Measurements from ENCODE around the gene APOBEC3B. TPM values are rescaled to one million over a fixed set of nuclear protein-coding genes. Genes with fewer than 3 reads are reported as not detected.
"Not testable (repeated sequence)": the region's sequence is repeated elsewhere in the genome, so short reads cannot be mapped to it uniquely, and the experiment has no call there.

Gene APOBEC3B
- total and polyA plus RNA-seq, 2 of the 8 experiments (the other 6 are each of a cell fraction or from before 2014, with no cell fraction given), result 14.2 to 74.9 TPM

DNA sequence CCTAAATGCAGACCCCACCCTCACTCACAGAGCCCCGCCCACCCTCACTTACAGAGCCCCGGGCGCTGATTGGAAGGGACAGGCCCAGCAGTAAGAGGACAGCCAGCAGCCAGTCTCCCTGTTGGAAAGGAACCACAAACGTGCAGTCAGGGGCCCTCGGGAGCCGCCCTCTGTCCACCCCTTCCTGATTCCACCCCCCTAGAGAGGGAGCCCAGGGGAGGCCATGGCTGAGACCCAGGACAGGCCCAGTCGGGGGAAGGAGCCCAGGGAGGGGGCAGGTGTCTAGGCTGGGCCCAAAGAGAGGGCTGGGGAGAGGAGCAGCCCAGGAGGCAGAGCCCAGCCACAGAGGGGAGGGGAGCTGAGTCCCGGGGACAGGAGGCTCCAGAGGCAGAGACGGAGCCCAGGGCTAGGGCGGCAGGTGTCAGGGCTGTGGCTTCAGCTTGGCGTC, 18.8 kb upstream of the APOBEC3B start:
- H4K5ac ChIP-seq (ENCODE audit: insufficient read length, low read depth, low read length); H3K4me3 ChIP-seq (ENCODE audit: extremely low read depth in 1 of 4, insufficient read depth in 2 of 4, low read depth in 3 of 4, low read length in 4 of 4); H3K14ac ChIP-seq (ENCODE audit: insufficient read length); H3K27ac ChIP-seq (ENCODE audit: low read depth, low read length); H2BK15ac ChIP-seq (ENCODE audit: low read length); H2AFZ ChIP-seq (ENCODE audit: low read length); H4K91ac ChIP-seq (replicated peaks; ENCODE audit: insufficient read length, low read length); H3K79me2 ChIP-seq (ENCODE audit: control insufficient read depth in 1 of 2, insufficient read depth in 2 of 2, low read length in 2 of 2); H3K23ac ChIP-seq (ENCODE audit: insufficient read length); H3K36me3 ChIP-seq (ENCODE audit: control insufficient read depth in 2 of 4, insufficient read depth in 4 of 4, low read length in 3 of 4); H3K4ac ChIP-seq (replicated peaks; ENCODE audit: insufficient read length, low read depth, low read length); H3K9ac ChIP-seq (replicated peaks in 1 of 4; ENCODE audit: extremely low read depth in 1 of 4, low read depth in 3 of 4, low read length in 3 of 4); H4K8ac ChIP-seq (ENCODE audit: extremely low read depth, insufficient read depth, low read length); H2AK5ac ChIP-seq (ENCODE audit: low read depth, low read length); H3K27me3 ChIP-seq (replicated peaks in 1 of 4; ENCODE audit: control insufficient read depth in 3 of 4, extremely low read depth in 1 of 4, insufficient read depth in 3 of 4, low read length in 3 of 4); H3K18ac ChIP-seq (ENCODE audit: extremely low read depth, low read length); H2BK5ac ChIP-seq (ENCODE audit: low read depth, low read length); H2BK12ac ChIP-seq (ENCODE audit: low read depth, low read length); H3K9me3 ChIP-seq (ENCODE audit: insufficient read depth in 2 of 2, low read depth in 1 of 2, low read length in 1 of 2); H2BK20ac ChIP-seq (ENCODE audit: low read length); H2BK120ac ChIP-seq (replicated peaks; ENCODE audit: low read depth, low read length); POLR2A ChIA-PET (ENCODE audit: partially characterized antibody); H3K23me2 ChIP-seq (ENCODE audit: low read depth, low read length); H3K79me1 ChIP-seq (ENCODE audit: low read depth, low read length); H4K20me1 ChIP-seq (replicated peaks in 1 of 2; ENCODE audit: control insufficient read depth in 1 of 2, insufficient read depth in 2 of 2, low read length in 2 of 2); H3K4me2 ChIP-seq (ENCODE audit: insufficient read depth in 1 of 2, low read depth in 2 of 2, low read length in 2 of 2); H3K56ac ChIP-seq (replicated peaks; ENCODE audit: insufficient read length, low read depth, low read length): not testable (repeated sequence)
- H3K4me1 ChIP-seq (replicated peaks in 1 of 4; ENCODE audit: control insufficient read depth in 3 of 4, insufficient read depth in 4 of 4, low read length in 3 of 4), result peaks cover 0 to 10% (median 3%) of the 10 kb centered on the region in 4 experiments; a peak in 5 of 7 replicates
- peak; percentile 19 for FAIRE-seq
- peak in 1 of 2 experiments; percentile 68 for DNase-seq (ENCODE audit: low read depth in 1 of 2, low spot score in 2 of 2)
- CTCF ChIA-PET (ENCODE audit: partially characterized antibody), result interaction anchor here (0.6 to 2.0 kb wide), 2 partner anchors 10 to 151 kb away, joined by 3 to 13 read pairs; no protein-coding TSS in a partner anchor
- 43% methylated on average over 8 of the region's 11 CpGs; no CpG with 5 or more reads in 1 of the 2 experiments for WGBS, 2 experiments (ENCODE audit: extremely low coverage in 1 of 2, insufficient coverage in 1 of 2, insufficient read length in 1 of 2, insufficient replicate concordance in 2 of 2, low coverage in 1 of 2, low lambda C conversion rate in 2 of 2, missing lambda C conversion rate in 1 of 2)
